Tibial nerve (tissue), 4 donors: Measurements from ENCODE around the gene ZMYND8.

Experiments used
- EP300 ChIP-seq, 2 donors: sonication (generic); formaldehyde crosslinking; IDR thresholded peaks; one replicate each; pipeline ENCODE4 v1.6.1; 2017; ENCODE audit warnings: antibody characterized with exemption in 2 of 2, mild to moderate bottlenecking in 1 of 2
- TF ChIP-seq, protein P1 (sequence below), 5 experiments: fragments of 200-600 bp in 3 of 5; fragments of 450-650 bp in 2 of 5; sonication (generic) in 3 of 5; IDR thresholded peaks; one replicate each; pipeline ENCODE4 v1.5.1; 2016 to 2019; ENCODE audit warnings: antibody characterized with exemption in 5 of 5, mild to moderate bottlenecking in 3 of 5, moderate library complexity in 2 of 5

DNA sequence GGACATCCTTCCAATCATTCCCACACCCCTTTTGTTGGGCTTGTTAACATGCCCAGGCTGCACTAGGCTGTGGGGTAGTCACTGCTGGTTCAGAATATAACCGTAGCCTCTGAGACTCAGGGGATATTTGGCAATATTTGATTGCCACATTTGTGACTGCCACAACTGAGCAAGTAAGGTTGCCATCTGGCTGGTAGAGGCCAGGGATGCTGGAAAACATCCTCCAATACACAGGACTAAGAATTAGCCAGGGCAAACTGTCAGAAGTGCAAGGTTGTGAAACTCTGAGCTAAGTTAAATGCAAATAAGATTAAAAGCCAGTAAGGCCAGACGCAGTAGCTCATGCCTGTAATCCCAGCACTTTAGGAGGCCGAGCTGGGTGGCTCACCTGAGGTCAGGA lies 112.0 kb downstream of the ZMYND8 start:
- TF ChIP-seq, protein P1, sequence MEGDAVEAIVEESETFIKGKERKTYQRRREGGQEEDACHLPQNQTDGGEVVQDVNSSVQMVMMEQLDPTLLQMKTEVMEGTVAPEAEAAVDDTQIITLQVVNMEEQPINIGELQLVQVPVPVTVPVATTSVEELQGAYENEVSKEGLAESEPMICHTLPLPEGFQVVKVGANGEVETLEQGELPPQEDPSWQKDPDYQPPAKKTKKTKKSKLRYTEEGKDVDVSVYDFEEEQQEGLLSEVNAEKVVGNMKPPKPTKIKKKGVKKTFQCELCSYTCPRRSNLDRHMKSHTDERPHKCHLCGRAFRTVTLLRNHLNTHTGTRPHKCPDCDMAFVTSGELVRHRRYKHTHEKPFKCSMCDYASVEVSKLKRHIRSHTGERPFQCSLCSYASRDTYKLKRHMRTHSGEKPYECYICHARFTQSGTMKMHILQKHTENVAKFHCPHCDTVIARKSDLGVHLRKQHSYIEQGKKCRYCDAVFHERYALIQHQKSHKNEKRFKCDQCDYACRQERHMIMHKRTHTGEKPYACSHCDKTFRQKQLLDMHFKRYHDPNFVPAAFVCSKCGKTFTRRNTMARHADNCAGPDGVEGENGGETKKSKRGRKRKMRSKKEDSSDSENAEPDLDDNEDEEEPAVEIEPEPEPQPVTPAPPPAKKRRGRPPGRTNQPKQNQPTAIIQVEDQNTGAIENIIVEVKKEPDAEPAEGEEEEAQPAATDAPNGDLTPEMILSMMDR (IDR thresholded peaks at IDR 0.05), result no peak
- TF ChIP-seq EP300 (IDR thresholded peaks at IDR 0.05), result no peak
